ENCODE data around the gene MS4A6A.
"Not testable (repeated sequence)": the region's sequence is repeated elsewhere in the genome, so short reads cannot be mapped to it uniquely, and the experiment has no call there.

The MS4A6A gene

DNA sequence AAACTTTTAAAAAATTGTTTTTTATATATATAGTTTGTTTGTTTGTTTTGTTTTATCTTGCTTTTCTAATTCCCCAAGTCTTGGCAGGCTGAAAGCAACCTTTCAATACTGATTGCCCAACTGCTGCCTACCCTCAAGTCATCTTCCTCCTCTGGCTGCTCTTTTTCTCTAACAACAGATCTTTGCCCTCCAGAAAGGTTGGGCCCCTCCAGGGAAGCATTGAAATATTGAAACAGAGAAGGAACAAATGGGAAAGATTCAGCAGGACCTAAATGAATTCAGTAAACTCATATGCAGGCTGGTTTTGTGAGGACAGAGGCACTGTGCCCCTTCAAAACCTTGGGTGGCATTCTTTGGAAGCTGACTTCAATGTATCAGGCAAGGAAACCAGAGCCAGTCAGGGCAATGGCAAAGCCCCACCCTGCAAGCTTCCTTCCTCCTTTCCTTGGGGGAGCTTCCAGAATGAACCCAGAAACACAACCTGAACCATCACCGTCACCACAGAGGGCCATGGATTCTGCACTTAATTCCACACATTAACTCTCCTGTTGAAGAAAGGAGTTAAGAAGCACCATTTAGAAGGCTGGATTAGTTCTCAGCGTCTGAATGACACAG is 815 bp upstream of the MS4A6A start:
- no peak for DNase-seq

DNA sequence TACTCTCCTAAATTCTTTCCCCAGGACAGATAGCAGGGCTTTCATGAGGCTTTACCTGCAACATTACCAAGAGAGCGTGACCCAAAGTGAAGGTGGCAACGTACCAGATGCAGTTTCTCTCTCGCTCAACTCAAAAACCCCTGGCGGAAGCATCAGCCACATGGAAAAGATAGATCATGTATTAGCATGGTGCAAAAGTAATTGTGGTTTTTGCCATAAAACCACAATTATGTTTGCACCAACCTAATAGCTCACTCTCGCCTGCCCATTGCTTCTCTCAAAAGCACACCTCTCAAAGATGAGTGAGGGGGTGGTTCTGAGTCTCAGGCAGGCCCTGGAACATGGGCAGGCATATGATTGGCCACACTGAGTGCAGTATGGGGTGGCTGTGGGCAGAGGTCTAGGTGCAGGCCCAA is 7.0 kb downstream of the MS4A6A start:
- DNase-seq, result no peak

DNA sequence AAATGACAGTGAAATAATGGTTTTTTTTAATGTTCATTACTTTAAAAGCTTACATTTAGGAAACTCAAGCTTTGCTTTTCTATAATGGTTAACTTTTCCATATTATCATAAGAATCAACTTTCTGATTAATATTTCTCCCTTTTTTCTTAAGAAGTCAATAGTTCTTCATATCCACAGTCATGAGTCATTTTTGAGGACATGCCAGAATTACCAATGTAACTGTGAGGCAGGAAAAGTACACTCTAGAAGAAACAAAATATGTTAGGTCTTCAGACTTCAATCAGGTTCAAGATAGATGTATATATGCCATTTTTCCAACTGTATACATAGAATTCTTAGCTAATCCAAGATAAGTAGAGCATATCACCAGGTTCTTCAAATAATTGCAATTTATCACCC is 10.9 kb downstream of the MS4A6A start:
- no peak for DNase-seq

DNA sequence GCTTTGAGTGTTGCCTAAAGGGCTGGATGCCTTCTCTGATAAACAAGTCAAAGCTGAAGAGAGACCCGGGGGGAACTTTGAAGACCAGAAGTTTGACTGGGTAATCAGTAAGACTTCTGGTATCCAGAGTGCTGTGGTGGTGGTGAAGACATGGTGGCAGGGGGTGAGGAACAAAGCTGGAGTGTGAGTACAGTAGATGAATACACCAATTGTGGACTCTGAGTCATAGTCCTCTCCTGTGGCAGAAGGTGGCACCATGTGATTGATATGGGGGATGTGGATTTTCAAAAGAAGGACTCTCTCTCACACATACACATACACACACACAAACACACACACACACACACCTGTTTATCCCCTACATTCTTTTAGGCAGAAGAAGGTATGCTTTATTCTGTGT is 12.3 kb downstream of the MS4A6A start:
- no peak for DNase-seq

DNA sequence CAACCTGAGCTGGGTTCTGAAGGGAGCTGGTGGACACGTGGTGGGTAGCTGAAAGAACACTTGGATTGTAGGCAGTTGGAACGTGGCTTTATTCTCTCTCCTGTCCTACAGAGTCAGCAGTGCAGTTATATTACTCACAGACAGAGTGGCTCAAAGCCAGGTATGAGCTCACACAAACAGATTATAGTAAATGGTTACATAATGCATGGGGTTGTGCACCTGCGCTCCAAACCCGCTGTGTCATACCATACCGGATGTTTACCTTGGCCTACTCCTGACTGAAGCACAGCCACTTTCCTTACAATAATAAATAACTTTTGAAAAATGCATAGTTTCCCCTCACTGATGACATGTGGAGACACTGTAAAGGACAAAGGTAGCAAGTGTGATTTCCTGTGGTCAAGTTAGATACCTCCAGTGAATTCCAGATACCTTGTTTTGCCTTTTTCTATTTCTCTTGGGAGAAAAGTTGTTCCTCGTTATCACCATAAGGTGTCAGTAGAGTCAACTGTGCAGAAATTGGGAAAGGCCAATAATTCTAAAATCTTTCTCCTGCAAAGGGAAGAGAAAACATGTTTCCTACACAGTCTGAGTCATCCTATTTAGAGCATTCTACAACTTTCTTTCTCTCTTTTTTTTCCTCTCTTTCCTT is 13.5 kb downstream of the MS4A6A start:
- no peak for DNase-seq

DNA sequence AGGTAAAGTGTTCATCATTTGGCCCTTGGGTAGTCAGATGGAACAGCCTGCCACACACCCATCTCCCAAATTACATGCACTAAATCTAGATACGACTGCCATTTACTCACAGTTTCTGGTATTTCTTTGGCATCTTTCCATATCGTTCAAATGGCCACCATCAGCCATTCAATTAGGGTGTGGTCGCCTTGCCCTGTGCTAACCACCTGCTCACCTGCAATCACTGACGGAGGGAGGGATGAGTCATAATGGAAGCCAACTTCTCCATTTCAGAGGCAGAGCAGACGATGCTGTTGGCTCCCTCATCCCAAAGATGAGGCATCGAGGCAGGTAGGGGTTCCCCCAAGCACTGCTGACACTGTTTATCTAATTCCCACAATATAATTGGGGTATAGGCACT is 14.6 kb downstream of the MS4A6A start:
- no peak for DNase-seq

DNA sequence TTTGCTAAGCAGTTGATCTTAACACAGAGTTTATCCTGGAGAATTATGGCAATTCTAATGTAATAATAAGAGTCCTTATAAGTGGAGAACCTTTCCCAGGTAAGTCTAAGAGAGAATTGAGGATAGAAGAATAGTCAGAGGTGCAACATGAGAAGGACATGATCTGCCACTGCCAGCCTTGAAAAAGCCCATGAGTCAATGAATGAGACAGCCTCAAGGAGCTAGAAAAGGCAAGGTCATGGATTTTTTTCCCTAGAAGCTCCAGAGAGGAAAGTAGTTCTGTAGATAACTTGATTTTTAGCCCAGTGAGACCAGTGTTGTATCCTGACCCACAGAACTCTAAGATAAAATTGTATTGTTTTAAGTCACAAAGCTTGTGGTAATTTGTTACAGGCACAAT is 16.9 kb downstream of the MS4A6A start:
- DNase-seq, result no peak

DNA sequence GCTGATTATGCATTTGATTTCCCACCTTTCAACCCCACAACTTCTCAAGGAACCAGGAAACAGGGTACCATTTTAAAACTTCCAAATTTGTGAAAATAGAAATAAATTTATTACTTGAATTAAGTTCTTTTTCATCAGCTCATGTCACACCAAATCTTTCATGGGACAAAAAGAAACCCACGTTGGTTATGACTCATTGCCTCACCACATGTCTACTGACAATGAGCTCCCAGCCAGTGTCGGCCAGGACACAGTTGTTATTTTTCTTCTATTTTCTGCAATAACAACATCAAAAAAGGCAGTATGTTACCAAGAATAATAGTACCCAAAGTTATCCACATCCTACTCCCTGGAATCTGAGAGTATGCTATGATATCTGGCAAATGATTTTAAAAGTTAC is 17.3 kb downstream of the MS4A6A start:
- DNase-seq, result no peak

DNA sequence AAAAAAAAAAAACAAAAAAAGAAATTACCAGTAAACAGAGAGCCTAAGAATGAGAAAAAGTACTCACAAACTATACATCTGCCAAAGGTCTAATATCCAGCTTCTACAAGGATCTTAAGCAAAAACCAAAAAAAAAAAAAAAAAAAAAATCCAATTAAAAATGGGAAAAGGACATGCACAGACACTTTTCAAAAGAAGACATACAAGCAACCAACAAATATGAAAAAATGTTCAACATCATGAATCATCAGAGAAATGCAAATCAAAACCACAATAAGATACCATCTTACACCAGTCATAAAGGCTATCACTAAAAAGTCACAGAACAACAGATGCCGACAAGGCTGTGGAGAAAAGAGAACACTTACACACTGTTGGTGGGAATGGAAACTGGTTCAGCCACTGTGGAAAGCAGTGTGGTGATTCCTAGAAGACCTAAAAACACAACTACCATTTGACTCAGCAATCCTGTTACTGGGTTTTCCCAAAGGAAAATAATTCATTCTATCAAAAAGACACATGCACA is 18.3 kb downstream of the MS4A6A start:
- no peak for DNase-seq

DNA sequence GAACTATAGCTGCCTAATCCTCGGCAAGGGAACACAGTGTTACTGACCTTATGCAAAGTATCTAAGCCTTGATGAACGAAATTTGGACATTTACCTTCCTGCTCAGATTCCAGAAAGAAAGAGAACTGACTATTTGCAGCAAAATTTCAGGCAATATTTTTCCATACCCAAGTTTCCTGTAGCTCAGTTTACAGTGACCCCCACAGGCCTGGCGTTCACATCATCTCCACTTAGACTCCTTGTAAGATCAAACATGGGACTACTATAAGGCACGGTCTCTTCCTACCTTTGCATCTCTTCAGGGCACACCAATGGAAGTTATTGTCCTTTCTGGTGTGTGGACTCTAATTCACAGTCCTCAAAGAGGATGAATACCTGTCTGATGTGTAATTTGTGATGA is 21.1 kb downstream of the MS4A6A start:
- DNase-seq, result no peak

DNA sequence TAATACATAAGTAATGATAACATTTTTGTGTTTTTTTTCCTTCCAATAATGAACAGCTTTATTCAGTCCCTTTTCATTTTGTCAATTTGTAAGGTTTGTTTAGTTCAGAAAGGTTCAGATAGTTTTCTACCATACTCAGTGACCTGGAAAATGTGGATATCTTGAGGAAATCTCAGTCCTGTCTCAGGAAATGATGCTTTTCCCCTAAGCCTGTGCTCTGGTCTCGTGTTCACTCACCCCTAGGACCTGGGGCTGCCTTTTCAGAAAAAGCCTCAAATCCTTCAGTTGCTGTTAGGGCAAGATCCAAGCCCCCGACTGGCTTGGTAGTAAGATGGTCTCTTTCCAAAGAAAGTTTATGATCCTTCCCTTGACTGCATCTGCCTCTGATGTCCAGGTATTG is 21.8 kb downstream of the MS4A6A start:
- no peak for DNase-seq

DNA sequence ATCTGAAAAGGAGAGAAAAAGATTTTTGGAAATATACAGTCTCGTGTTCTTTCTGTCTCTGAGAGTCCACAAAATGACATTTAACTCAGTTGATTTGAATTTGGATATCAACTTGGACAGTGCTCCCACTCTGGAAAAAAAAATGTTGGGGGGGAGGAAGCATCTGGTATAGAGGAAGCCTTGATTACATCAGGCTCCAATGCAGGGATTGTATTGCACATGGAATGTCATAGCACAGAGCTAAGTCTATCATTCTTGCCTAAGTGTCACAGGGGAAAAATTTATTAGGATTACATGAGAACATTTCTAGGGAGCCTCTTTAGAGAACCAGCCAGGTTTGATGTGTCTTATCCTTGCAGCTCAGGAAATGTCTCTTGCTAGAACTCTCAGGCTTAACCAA is 23.0 kb downstream of the MS4A6A start:
- no peak for DNase-seq

DNA sequence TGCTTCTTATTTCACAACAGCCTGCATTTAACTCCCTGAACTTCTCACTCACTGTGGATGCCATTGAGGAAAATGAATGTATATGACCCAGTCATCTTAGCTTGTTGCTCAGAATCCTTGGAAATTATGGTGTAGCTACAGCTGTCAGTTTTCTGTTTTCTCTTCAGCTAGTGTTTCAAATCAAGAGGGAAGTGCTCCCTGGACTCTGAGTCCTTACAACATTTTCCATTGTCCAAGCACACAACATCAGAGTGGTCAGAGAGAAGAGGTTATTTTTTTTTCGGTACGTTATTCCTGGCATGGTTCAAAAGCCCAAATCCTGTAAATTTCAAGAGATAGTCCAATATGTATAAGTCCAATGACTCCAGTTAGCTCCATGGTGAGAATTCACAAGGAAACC is 23.6 kb downstream of the MS4A6A start:
- no peak for DNase-seq

DNA sequence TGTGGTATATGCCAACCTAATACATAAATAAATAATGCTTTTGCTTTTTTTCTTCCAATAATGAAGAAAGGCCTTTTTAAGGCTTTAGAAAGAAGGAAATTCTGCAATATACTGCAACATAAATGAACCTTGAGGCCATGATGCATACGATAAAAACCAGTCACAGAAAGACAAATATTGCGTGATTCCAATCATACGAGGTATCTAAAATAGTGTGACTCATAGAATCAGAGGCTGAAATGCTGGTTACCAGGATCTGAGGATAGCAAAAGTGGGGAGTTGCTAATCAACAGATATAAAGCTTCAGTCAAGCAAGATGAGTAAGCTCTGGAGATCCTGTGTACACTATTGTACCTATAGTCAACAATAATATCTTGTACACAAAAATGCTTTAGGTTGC is 24.2 kb downstream of the MS4A6A start:
- DNase-seq, result no peak

DNA sequence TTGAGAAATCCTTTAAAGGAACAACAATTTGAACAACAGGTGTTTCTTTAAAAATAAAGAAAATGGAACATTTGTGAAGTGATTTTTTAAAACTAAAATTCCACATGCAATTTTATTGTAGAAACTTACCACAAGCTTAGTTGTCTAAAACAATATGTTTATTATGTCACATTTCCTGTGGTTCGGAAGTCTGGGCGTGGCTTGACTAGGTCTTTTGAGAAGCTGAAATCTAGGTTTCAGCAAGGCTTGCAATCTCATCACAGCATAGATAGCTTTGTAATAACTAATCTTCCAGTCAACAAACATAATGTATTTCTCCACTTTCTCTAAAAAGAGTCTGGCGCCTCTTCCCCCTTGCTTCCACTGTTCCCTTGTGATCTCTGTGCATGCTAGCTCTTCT is 27.0 kb downstream of the MS4A6A start:
- DNase-seq, result no peak

DNA sequence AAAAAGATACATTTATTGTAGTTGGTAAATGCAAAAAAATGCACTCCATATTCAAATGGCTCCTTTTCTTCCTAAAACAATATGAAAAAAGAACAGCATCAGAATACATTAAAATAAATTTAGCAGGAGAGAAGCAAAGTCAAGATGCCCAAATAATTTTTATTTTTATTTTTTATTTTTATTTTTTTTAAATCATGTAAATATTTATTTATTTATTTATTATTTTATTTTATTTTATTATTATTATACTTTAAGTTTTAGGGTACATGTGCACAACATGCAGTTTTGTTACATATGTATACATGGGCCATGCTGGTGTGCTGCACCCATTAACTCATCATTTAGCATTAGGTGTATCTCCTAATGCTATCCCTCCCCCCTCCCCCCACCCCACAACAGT is 30.2 kb downstream of the MS4A6A start:
- DNase-seq, result not testable (repeated sequence)

DNA sequence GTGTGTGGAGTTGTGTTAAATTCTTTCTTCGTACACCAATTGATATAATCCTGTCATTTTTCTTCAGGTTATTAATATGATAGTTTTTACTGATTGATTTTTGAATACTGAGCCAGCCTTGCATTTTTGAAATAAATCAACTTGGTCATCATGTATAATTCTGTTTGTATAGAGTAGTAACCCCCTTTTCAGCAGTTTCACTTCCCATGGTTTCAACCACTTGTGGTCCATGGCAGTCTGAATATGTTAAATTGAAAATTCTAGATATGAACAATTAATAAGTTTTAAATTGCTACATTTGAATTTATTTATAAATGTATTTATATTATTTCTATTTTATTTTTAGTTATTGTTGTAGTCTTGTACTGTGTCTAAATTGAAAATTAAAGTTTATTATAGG is 32.6 kb downstream of the MS4A6A start:
- no peak for DNase-seq

DNA sequence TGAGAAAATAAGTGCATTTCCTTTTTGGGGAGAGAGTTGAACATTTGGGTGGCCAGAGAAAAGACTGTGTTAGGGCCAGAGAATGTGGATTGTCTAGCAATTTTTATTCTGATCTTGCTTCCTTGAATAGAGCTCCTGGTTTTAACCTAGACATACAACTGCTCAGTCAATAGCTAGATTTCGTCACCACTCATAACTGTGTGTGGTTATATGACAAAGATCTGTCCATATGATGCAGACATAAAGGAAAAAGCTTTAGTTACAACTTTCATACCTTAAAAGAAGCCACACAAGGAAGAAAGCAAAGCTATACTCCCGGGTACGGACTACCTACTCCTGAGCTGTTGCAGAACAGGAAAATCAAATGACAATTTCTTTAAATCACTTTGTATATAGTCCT is 37.2 kb downstream of the MS4A6A start:
- no peak for DNase-seq

DNA sequence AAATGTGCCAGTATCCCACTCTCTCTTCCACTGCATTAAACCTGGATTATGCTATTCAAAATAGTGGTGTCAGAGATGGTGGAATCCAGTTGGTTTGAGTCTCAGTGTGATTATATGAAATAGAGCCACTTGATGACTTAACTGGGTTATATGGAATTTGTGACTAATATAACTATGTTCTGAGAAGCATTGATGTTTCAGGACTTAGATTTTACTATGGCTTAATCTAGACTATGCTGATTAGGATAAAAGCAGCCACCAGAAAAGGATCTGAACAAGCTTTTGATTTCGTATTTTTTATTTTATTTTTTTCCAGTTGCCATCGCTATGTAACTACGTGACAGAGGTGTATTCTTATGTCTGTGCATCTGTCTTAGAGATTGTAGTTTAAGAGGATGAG is 39.1 kb downstream of the MS4A6A start:
- DNase-seq, result no peak

DNA sequence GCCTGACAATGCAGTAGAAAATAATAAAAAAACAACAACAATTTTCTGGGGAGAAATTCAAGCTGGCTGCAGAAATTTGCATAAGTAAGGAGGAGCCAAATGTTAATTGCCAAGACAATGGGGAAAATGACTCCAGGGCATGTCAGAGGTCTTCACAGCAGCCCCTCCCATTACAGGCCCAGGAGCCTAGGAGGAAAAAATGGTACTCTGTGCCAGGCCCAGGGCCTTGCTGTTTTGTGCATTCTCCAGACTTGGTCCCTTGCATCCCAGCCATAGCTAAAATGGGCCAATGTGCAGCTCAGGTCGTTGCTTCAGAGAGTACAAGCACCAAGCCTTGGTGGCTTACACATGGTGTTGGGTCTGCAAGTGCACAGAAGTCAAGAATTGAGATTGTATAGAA is 49.0 kb downstream of the MS4A6A start:
- DNase-seq, result no peak

DNA sequence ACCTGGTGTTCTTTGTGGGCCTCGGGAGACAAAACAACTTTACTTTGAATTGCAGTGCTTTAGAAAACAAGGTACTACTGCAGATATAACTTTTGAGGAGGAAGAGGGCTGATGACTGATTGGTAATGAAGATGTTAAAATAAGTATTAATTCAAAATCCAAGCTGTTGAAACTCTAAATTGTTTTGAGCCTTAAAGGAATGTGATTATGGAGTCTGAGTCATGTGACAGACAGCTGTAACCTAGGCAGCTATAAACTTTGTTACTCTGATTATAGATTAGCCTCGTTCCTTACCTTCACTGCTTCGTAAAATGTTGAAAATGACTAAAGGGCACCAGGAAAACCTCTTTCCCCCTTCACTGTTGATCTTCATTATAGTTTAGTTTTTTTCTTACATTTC is 51.0 kb downstream of the MS4A6A start:
- no peak for DNase-seq

DNA sequence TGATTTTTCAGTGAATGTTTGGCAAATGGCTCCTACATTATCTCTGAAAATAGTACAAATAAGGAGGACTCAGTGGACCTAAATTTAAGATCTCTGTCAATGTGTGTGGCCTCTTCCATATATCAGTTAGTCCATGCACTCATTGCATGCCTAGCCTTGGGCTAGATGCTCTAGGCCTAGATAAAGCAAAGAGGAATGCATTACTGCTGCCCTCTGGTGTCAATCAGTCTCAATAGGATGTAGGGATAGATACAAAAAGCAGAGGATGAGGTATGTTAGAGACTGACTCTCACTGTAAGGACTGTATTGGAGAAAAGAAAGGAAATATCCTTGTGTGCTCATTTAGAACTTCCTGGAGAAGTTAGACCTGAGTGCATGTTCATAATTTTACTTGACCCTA is 52.4 kb downstream of the MS4A6A start:
- peak; percentile 2 to 32 for DNase-seq

DNA sequence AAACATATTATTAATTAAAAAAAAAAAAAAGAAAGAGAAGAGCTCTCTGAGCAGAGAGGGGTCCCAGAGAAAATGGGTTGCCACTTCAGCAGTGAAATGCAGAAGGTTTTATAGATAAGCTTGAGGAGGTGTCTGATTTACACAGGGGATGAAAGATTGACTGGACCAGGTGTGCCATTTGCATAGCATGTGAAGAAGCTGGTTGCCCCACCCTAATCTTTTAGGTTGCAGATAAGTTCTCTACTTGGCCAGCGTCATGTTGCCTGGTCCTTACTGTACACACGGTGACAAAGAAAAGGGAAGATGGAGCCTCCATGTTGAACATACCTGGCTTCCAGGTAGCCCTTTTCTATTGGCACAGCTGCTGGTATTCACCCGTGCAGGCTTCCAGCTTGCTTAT is 53.0 kb downstream of the MS4A6A start:
- no peak for DNase-seq

DNA sequence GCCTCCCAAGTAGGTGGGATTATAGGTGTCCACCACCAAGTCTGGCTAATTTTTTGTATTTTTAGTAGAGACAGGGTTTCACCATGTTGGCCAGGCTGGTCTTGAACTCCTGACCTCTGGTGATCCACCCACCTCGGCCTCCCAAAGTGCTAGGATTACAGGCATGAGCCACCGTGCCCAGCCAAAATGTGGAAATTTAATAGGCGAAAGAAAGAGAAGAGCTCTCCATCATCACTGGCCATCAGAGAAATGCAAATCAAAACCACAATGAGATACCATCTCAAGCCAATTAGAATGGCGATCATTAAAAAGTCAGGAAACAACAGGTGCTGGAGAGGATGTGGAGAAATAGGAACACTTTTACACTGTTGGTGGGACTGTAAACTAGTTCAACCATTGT is 54.0 kb downstream of the MS4A6A start:
- not testable (repeated sequence) for DNase-seq

DNA sequence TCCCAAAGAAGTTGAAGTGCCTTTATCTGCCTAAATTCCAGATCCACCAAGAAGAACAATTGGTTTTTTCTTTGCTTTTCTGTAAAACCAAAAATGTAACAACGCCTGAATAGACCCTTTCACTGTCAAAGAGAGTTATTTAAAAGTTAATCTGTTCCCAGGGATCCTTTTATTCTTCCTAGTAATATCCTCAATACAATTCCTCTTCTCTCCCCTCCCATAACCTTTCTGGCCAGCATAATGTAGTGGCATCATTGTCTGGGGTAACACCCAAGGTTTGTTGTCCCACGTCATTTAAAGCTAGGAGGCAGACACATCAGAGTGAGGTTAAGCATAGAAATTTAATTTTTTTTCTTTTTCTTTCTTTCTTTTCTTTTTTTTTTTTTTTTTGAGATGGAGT is 54.5 kb downstream of the MS4A6A start:
- DNase-seq, result no peak

Data from NCI-H524 (cell line).